Measurements from ENCODE around the gene UNC13D. TPM values are rescaled to one million over a fixed set of nuclear protein-coding genes. Genes with fewer than 3 reads are reported as not detected.

Gene UNC13D
- polyA plus RNA-seq, 1 donor from 2014 or later = 1.2 TPM

GRCh38 chr17:75881678-75882454 lies 37.7 kb upstream of the UNC13D start:
- H4K20me1 ChIP-seq (ENCODE audit: insufficient read depth) = no peaks in the 10 kb centered on the region
- no peak overlapping the region for H3K4me3 ChIP-seq (ENCODE audit: low read length)
- no peaks in the 10 kb centered on the region for H3K9me2 ChIP-seq (ENCODE audit: insufficient read depth, low read length)
- no peaks in the 10 kb centered on the region for H3K36me3 ChIP-seq (ENCODE audit: insufficient read depth, low read length)
- no peak overlapping the region for H2AFZ ChIP-seq (ENCODE audit: low read depth, low read length)
- no peaks in the 10 kb centered on the region for H3K9me3 ChIP-seq (ENCODE audit: low read length)
- H3K27ac ChIP-seq (ENCODE audit: low read length) = no peak overlapping the region
- no peak overlapping the region for H3K4me2 ChIP-seq (ENCODE audit: low read length)
- H3K9ac ChIP-seq (ENCODE audit: low read length) = no peak overlapping the region
- TF ChIP-seq EZH2 (IDR thresholded peaks at IDR 0.05; ENCODE audit: borderline replicate concordance, insufficient read depth, low read length, poor library complexity, severe bottlenecking) = no peak
- TF ChIP-seq SMC3 (conservative IDR thresholded peaks at IDR 0.05; ENCODE audit: poor library complexity) = no peak
- no peak for TF ChIP-seq RAD21 (conservative IDR thresholded peaks at IDR 0.05)
- no peak for TF ChIP-seq MXI1 (conservative IDR thresholded peaks at IDR 0.05; ENCODE audit: poor library complexity, severe bottlenecking)
- no peak for TF ChIP-seq POLR2AphosphoS5 (IDR thresholded peaks at IDR 0.05)
- no peak for TF ChIP-seq EP300 (conservative IDR thresholded peaks at IDR 0.05; ENCODE audit: poor library complexity, severe bottlenecking)
- TF ChIP-seq REST (IDR thresholded peaks at IDR 0.05; ENCODE audit: borderline replicate concordance) = no peak
- no peak for TF ChIP-seq CTCF (IDR thresholded peaks at IDR 0.05; ENCODE audit: poor library complexity, severe bottlenecking)
- TF ChIP-seq TAF1 (IDR thresholded peaks at IDR 0.05; ENCODE audit: low read depth) = no peak
- no peaks in the 10 kb centered on the region for H3K79me2 ChIP-seq (replicated peaks; ENCODE audit: insufficient read depth, low read length)
- no peaks in the 10 kb centered on the region for H3F3A ChIP-seq (ENCODE audit: insufficient read depth, low read length, poor library complexity, severe bottlenecking)
- peaks cover 31% of the 10 kb centered on the region for H3K27me3 ChIP-seq (ENCODE audit: insufficient read depth, low read depth, low read length)

GRCh38 chr17:75880266-75880665 lies 36.1 kb upstream of the UNC13D start:
- Histone ChIP-seq H3K9ac (ENCODE audit: low read length) (no peak overlapping the region), H3K4me3 (ENCODE audit: low read length) (no peak overlapping the region), H3K27ac (ENCODE audit: low read length) (no peak overlapping the region), H3K79me2 (replicated peaks; ENCODE audit: insufficient read depth, low read length) (no peaks in the 10 kb centered on the region), H2AFZ (ENCODE audit: low read depth, low read length) (no peak overlapping the region), H3K27me3 (ENCODE audit: insufficient read depth, low read depth, low read length) (peaks cover 46% of the 10 kb centered on the region), H4K20me1 (ENCODE audit: insufficient read depth) (no peaks in the 10 kb centered on the region), H3K36me3 (ENCODE audit: insufficient read depth, low read length) (no peaks in the 10 kb centered on the region), H3F3A (ENCODE audit: insufficient read depth, low read length, poor library complexity, severe bottlenecking) (no peaks in the 10 kb centered on the region), H3K9me3 (ENCODE audit: low read length) (no peaks in the 10 kb centered on the region), H3K4me2 (ENCODE audit: low read length) (no peak overlapping the region), H3K9me2 (ENCODE audit: insufficient read depth, low read length) (no peaks in the 10 kb centered on the region)
- no peak for TF ChIP-seq CTCF (IDR thresholded peaks at IDR 0.05; ENCODE audit: poor library complexity, severe bottlenecking)
